WTC11 (cell line): ENCODE results near the gene AKAP6.

Experiments
- RELA ChIP-seq: sonication (generic); formaldehyde crosslinking; IDR thresholded peaks from 2 replicates; pipeline ENCODE4 v1.8.1; 2022; ENCODE audit warnings: missing genetic modification reagents, mild to moderate bottlenecking, borderline replicate concordance
- ZNF121 ChIP-seq: sonication (generic); formaldehyde crosslinking; IDR thresholded peaks from 2 replicates; pipeline ENCODE4 v1.8.0; 2023; ENCODE audit warnings: missing genetic modification reagents
- TF ChIP-seq, protein P1 (sequence below): sonication (generic); formaldehyde crosslinking; IDR thresholded peaks from 2 replicates; pipeline ENCODE4 v1.8.1; 2023; ENCODE audit warnings: mild to moderate bottlenecking, missing genetic modification reagents
- TF ChIP-seq, protein P2 (sequence below): fragments of 200-600 bp; IDR thresholded peaks from 2 replicates; pipeline ENCODE4 v1.8.0; 2022; ENCODE audit warnings: antibody characterized with exemption

DNA sequence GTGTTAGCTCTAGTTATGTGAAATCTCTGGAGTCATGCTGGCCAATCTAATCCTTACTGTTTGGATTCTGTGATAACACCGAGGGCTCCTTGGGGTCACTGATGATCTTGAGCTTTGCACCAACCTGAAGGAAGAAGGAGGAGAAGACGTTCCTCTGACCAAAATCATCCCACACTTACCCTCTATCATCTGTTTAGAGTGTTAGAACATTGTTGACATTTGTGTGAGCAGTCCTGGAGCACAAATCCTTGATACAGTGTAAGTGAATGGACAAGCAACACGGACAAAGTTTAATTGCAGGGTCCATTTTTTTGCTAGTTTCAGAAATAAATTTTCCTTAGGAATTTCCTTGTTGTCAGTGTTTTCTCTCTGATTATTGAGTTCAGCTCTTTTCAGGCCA is 181.7 kb downstream of the AKAP6 start:
- TF ChIP-seq RELA, result no peak
- no peak for TF ChIP-seq ZNF121 (CRISPR knock-in tag)
- TF ChIP-seq, protein P1, sequence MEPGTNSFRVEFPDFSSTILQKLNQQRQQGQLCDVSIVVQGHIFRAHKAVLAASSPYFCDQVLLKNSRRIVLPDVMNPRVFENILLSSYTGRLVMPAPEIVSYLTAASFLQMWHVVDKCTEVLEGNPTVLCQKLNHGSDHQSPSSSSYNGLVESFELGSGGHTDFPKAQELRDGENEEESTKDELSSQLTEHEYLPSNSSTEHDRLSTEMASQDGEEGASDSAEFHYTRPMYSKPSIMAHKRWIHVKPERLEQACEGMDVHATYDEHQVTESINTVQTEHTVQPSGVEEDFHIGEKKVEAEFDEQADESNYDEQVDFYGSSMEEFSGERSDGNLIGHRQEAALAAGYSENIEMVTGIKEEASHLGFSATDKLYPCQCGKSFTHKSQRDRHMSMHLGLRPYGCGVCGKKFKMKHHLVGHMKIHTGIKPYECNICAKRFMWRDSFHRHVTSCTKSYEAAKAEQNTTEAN (CRISPR knock-in tag), result no peak
- TF ChIP-seq, protein P2, sequence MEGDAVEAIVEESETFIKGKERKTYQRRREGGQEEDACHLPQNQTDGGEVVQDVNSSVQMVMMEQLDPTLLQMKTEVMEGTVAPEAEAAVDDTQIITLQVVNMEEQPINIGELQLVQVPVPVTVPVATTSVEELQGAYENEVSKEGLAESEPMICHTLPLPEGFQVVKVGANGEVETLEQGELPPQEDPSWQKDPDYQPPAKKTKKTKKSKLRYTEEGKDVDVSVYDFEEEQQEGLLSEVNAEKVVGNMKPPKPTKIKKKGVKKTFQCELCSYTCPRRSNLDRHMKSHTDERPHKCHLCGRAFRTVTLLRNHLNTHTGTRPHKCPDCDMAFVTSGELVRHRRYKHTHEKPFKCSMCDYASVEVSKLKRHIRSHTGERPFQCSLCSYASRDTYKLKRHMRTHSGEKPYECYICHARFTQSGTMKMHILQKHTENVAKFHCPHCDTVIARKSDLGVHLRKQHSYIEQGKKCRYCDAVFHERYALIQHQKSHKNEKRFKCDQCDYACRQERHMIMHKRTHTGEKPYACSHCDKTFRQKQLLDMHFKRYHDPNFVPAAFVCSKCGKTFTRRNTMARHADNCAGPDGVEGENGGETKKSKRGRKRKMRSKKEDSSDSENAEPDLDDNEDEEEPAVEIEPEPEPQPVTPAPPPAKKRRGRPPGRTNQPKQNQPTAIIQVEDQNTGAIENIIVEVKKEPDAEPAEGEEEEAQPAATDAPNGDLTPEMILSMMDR, result no peak
